Gastrocnemius medialis (tissue), 4 donors: ENCODE data around the gene USH2A. TPM values are rescaled to one million over a fixed set of nuclear protein-coding genes. Genes with fewer than 3 reads are reported as not detected.

ENCODE experiments used
- ATAC-seq, 2 donors: fragments of 150-250 bp; one replicate each; pipeline ENCODE4 v1.9.1; 2016
- DNase-seq, 2 donors: peaks; one replicate each; pipeline ENCODE4 v3.0.0-alpha.2; 2019
- H3K27ac ChIP-seq, 4 donors: fragments of 200-600 bp; sonication (generic); 1 replicate in 1 of 4; 2 replicates in 3 of 4; pipeline ENCODE4 v1.5.1; 2016 to 2018; ENCODE audit warnings: mild to moderate bottlenecking in 2 of 4, moderate library complexity in 1 of 4
- H3K27me3 ChIP-seq, 3 donors: fragments of 200-600 bp; sonication (generic) in 2 of 3; 1 replicate in 1 of 3; 2 replicates in 2 of 3; pipeline versions ENCODE4 v1.5.1 to v1.6.0; 2016 to 2019; ENCODE audit warnings: mild to moderate bottlenecking in 1 of 3, moderate library complexity in 1 of 3
- H3K36me3 ChIP-seq, 2 donors: fragments of 200-600 bp; sonication (generic) in 1 of 2; one replicate each; pipeline ENCODE4 v1.5.1; 2017 to 2018
- H3K4me1 ChIP-seq, 2 donors: fragments of 200-600 bp; sonication (generic) in 1 of 2; one replicate each; pipeline ENCODE4 v1.5.1; 2016 to 2017; ENCODE audit warnings: mild to moderate bottlenecking in 2 of 2
- H3K4me3 ChIP-seq, 4 donors: fragments of 200-600 bp; sonication (generic) in 3 of 4; 1 replicate in 1 of 4; 2 replicates in 3 of 4; pipeline ENCODE4 v1.5.1; 2016 to 2019; ENCODE audit warnings: mild to moderate bottlenecking in 2 of 4
- H3K9me3 ChIP-seq, 3 donors: fragments of 200-600 bp; sonication (generic) in 2 of 3; 1 replicate in 1 of 3; 2 replicates in 2 of 3; pipeline ENCODE4 v1.5.1; 2016 to 2019
- CTCF ChIP-seq, 5 experiments: fragments of 450-650 bp in 3 of 5; fragments of 200-600 bp in 2 of 5; sonication (generic) in 2 of 5; IDR thresholded peaks in 4 of 5; conservative IDR thresholded peaks in 1 of 5; 1 replicate in 4 of 5; 2 replicates in 1 of 5; pipeline ENCODE4 v1.5.1; 2016 to 2019; ENCODE audit warnings: antibody characterized with exemption in 5 of 5, mild to moderate bottlenecking in 3 of 5, moderate library complexity in 3 of 5
- POLR2A ChIP-seq, 2 donors: fragments of 450-650 bp; IDR thresholded peaks; one replicate each; pipeline ENCODE4 v1.6.1; 2017; ENCODE audit warnings: antibody characterized with exemption in 2 of 2, mild to moderate bottlenecking in 2 of 2, moderate library complexity in 2 of 2
- in situ Hi-C, 4 donors: fragments of 200-750 bp; cut with MboI; loops; one replicate each; pipeline versions ENCODE4 v1.15.0 to v1.8.0; 2017; ENCODE audit warnings: low sequenced_read_pairs in 4 of 4
- intact Hi-C: fragments of 100-400 bp; cut with DNase I; formaldehyde crosslinking; loops from one replicate; pipeline ENCODE4 v1.15.1; 2023; ENCODE audit warnings: low total_unique reads
- total RNA-seq, 4 donors: library from RNA; depleted of rRNA; stranded (reverse); fragments of >200 nt; gene quantifications; one replicate each; pipeline versions ENCODE4 v1.1.0 to v1.2.3, GENCODE V29; 2016

The USH2A gene
- total RNA-seq, 4 donors from 2014 or later = 0.02 TPM; not detected in 3

GRCh38 chr1:215603319-215603718 is 819.9 kb downstream of the USH2A start:
- TF ChIP-seq POLR2A (IDR thresholded peaks at IDR 0.05) (no peak), CTCF (IDR thresholded peaks at IDR 0.05 in 4 of 5, conservative IDR thresholded peaks at IDR 0.05 in 1 of 5) (no peak)
- H3K9me3 ChIP-seq = no peaks in the 10 kb centered on the region
- H3K27ac ChIP-seq = no peak overlapping the region
- H3K4me1 ChIP-seq = no peaks in the 10 kb centered on the region
- intact Hi-C loops = no loop called here
- no peaks in the 10 kb centered on the region for H3K27me3 ChIP-seq
- no peak for ATAC-seq
- H3K4me3 ChIP-seq = no peak overlapping the region
- DNase-seq = no peak
- in situ Hi-C loops = no loop called here
- peaks cover 4 to 24% of the 10 kb centered on the region in 2 donors for H3K36me3 ChIP-seq

GRCh38 chr1:215601276-215601675 is 822.0 kb downstream of the USH2A start:
- Histone ChIP-seq H3K27ac (no peak overlapping the region), H3K4me3 (no peak overlapping the region), H3K4me1 (no peaks in the 10 kb centered on the region), H3K36me3 (peaks cover 4 to 30% of the 10 kb centered on the region in 2 donors), H3K27me3 (no peaks in the 10 kb centered on the region), H3K9me3 (no peaks in the 10 kb centered on the region)
- intact Hi-C loops (no loop called here), in situ Hi-C loops (no loop called here)
- no peak for TF ChIP-seq CTCF (IDR thresholded peaks at IDR 0.05 in 4 of 5, conservative IDR thresholded peaks at IDR 0.05 in 1 of 5)
- no peak for TF ChIP-seq POLR2A (IDR thresholded peaks at IDR 0.05)
- ATAC-seq = no peak
- DNase-seq = no peak

- no peak for ATAC-seq
- Histone ChIP-seq H3K36me3 (peaks cover 4 to 34% of the 10 kb centered on the region in 2 donors), H3K4me3 (no peak overlapping the region), H3K27ac (no peak overlapping the region), H3K4me1 (no peaks in the 10 kb centered on the region), H3K9me3 (no peaks in the 10 kb centered on the region), H3K27me3 (no peaks in the 10 kb centered on the region)
- intact Hi-C loops = no loop called here
- in situ Hi-C loops = no loop called here
- DNase-seq = no peak
- TF ChIP-seq POLR2A (IDR thresholded peaks at IDR 0.05) (no peak), CTCF (IDR thresholded peaks at IDR 0.05 in 4 of 5, conservative IDR thresholded peaks at IDR 0.05 in 1 of 5) (no peak)
These were observed 822.4 kb downstream of the USH2A start for GRCh38 chr1:215600867-215601266.

- H3K27ac ChIP-seq = no peak overlapping the region
- H3K9me3 ChIP-seq = no peaks in the 10 kb centered on the region
- in situ Hi-C loops (no loop called here), intact Hi-C loops (no loop called here)
- no peaks in the 10 kb centered on the region for H3K27me3 ChIP-seq
- DNase-seq (no peak), ATAC-seq (no peak)
- TF ChIP-seq CTCF (IDR thresholded peaks at IDR 0.05 in 4 of 5, conservative IDR thresholded peaks at IDR 0.05 in 1 of 5) (no peak), POLR2A (IDR thresholded peaks at IDR 0.05) (no peak)
- no peak overlapping the region for H3K4me3 ChIP-seq
- H3K36me3 ChIP-seq = peaks cover 4 to 38% of the 10 kb centered on the region in 2 donors
- H3K4me1 ChIP-seq = no peaks in the 10 kb centered on the region
These were observed 822.9 kb downstream of the USH2A start for GRCh38 chr1:215600258-215600792.
